T-helper 2 cell treated with Interferon-gamma antibody and Interleukin-4, amounts not matched to agents 5 μg/mL and 100 μg/mL, for 36 hours (primary cell): ENCODE data around the gene ZNF550.

Experiments used
- DNase-seq: peaks from one replicate; pipeline ENCODE4 v3.0.0; 2021; ENCODE audit warnings: low spot score
- H3K27ac Mint-ChIP-seq: one replicate; pipeline ENCODE4 v1.8.0; 2021; ENCODE audit warnings: mild to moderate bottlenecking, mixed read lengths
- H3K27me3 Mint-ChIP-seq: one replicate; pipeline ENCODE4 v1.8.0; 2021; ENCODE audit warnings: low read depth, mixed read lengths
- H3K36me3 Mint-ChIP-seq: one replicate; pipeline ENCODE4 v1.8.0; 2021; ENCODE audit warnings: low read depth, mixed read lengths
- H3K4me1 Mint-ChIP-seq: one replicate; pipeline ENCODE4 v1.8.0; 2021; ENCODE audit warnings: low read depth, mixed read lengths
- H3K4me3 Mint-ChIP-seq: one replicate; pipeline ENCODE4 v1.8.0; 2022; ENCODE audit warnings: mild to moderate bottlenecking, moderate library complexity, mixed read lengths
- H3K9me3 Mint-ChIP-seq: one replicate; pipeline ENCODE4 v1.8.0; 2021; ENCODE audit warnings: mixed read lengths

Gene ZNF550

DNA sequence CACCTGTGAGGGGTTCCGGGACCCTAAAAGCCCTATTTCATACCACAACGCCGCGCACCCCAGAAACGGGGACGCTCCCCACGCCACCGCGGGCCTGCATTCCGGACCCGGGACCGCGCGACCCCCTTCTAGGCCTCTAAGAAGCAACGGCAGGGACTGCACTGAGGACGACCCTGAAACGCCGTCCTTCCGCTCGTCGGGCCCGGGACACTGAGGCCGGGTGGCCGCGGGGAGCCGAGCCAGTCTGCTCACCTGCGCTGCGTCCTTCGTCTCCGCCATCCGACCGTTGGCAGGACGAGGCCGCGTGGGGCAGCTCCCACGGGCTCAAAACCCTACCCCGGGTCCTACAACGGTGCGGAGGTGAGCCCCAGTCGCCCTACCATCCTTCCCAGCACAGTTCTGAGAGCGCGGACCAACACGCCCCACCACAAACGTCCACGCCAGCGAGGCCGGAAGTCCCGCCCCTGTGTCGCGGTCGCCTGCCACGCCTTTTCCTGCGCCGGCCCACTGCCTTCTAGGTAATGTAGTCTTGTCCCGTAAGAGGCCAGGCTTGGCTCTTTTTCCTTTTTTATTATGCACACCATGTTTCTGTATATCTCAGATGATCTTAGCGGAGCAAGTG is at the start of gene ZNF550:
ZNF550 (minus strand) TSS at position 460 of the 622 bp plus-strand sequence; CDS start at position 279, 181 bp downstream.
- Mint-ChIP-seq H3K36me3 (peaks cover 43% of the 10 kb centered on the region), H3K4me1 (peaks cover 19% of the 10 kb centered on the region), H3K9me3 (peaks cover 46% of the 10 kb centered on the region), H3K27ac (peak within 1 kb of the TSS; percentile 97), H3K27me3 (no peaks in the 10 kb centered on the region), H3K4me3 (peak within 1 kb of the TSS; percentile 94)
- peak; percentile 84 for DNase-seq

DNA sequence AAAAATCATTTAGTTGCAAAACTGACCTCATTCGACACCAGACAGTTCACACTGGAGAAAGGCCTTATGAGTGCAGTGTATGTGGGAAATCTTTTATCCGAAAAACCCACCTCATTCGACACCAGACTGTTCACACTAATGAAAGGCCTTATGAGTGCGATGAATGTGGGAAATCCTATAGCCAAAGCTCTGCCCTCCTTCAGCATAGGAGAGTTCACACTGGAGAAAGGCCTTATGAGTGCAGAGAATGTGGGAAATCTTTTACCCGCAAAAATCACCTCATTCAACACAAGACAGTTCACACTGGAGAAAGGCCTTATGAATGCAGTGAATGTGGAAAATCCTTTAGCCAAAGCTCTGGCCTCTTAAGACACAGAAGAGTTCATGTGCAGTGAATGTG is 47.3 kb upstream of the ZNF550 start:
- Mint-ChIP-seq H3K27me3 (no peaks in the 10 kb centered on the region), H3K9me3 (peaks cover 66% of the 10 kb centered on the region), H3K4me3 (no peak overlapping the region), H3K36me3 (peaks cover 67% of the 10 kb centered on the region), H3K4me1 (no peaks in the 10 kb centered on the region), H3K27ac (no peak overlapping the region)
- DNase-seq, result no peak

DNA sequence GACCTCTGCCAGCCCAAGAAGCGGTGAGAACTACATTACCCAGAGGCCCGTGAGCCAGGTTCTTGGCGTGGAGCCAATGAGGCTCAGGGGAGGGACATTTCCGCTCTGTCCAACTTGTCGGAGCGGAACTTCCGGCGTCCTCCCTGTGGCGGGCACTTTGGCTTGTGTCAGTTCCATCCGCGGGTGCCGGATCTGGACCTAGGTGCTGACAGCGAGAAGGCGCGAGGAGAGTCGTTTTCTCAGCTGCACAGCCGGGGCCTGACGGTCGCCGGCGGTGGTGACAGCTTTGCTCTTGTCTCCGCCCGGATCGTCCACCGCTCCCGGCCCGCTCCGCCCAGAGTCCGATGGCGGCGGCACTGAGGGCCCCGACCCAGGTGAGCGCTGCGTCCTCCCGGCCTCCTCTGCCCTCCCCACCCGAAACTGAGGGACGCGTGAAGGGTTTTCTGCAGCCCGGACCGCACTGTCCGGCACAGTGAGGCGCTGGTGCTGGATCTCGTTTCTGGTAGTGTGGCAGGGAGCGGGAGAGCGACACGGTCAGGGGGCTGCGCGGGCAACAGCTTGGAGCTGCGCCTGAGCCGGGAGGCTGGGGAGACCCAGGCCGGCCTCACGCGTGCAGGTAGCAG is 40.2 kb upstream of the ZNF550 start, which contains the start of gene ZNF530:
ZNF530 (plus strand) TSS at position 125 of the 623 bp plus-strand sequence. CDS start 4,461 bp downstream, outside the sequence.
- Mint-ChIP-seq H3K4me3 (peak within 1 kb of the TSS; percentile 90), H3K27me3 (no peaks in the 10 kb centered on the region), H3K36me3 (peaks cover 45% of the 10 kb centered on the region), H3K9me3 (peaks cover 68% of the 10 kb centered on the region), H3K27ac (peak within 1 kb of the TSS; percentile 57), H3K4me1 (peaks cover 12% of the 10 kb centered on the region)
- DNase-seq, result peak; percentile 84

DNA sequence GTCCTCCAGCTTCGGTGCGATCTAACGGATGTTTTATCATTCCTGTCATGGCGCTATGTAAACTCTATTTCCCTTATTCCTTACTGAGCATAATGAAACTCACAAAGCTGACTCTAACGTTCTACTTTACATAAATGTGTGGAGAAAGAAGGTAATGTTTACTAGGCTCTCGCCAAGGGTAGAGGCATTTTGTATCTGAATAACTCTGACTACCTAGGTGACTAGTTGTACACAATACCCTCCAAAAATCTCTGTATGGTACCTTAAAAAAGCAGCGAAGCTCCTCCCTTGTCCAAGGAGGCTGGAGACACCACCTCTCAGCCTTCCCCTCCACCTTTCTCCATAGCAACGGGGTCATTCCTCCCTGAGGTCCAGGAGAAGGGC is 39.7 kb upstream of the ZNF550 start:
- no peak for DNase-seq
- Mint-ChIP-seq H3K27me3 (no peaks in the 10 kb centered on the region), H3K4me3 (peak overlapping the region; percentile 90), H3K9me3 (peaks cover 66% of the 10 kb centered on the region), H3K27ac (peak overlapping the region; percentile 57), H3K4me1 (peaks cover 12% of the 10 kb centered on the region), H3K36me3 (peaks cover 40% of the 10 kb centered on the region)

DNA sequence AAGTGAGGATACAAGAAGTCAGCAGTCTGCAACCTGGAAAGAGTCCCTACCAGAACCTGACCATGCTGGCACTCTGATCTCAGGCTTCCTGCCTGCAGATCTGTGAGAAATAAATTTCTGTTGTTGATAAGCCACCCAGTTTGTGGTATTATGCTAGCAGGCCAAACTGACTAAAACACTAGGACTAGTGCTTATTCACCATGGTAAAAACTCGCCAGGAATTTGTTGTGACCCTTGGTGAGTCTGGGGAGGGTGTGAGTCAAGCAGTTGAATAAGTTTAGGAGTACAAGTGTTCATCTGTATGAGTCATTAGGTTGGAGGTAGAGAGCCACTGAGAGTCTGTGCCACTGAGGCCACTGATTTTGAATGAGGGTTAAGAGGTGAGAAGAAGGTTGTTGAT is 27.9 kb upstream of the ZNF550 start:
- no peak for DNase-seq
- Mint-ChIP-seq H3K27ac (no peak overlapping the region), H3K36me3 (peaks cover 63% of the 10 kb centered on the region), H3K4me3 (no peak overlapping the region), H3K27me3 (no peaks in the 10 kb centered on the region), H3K9me3 (peaks cover 86% of the 10 kb centered on the region), H3K4me1 (peaks cover 8% of the 10 kb centered on the region)

DNA sequence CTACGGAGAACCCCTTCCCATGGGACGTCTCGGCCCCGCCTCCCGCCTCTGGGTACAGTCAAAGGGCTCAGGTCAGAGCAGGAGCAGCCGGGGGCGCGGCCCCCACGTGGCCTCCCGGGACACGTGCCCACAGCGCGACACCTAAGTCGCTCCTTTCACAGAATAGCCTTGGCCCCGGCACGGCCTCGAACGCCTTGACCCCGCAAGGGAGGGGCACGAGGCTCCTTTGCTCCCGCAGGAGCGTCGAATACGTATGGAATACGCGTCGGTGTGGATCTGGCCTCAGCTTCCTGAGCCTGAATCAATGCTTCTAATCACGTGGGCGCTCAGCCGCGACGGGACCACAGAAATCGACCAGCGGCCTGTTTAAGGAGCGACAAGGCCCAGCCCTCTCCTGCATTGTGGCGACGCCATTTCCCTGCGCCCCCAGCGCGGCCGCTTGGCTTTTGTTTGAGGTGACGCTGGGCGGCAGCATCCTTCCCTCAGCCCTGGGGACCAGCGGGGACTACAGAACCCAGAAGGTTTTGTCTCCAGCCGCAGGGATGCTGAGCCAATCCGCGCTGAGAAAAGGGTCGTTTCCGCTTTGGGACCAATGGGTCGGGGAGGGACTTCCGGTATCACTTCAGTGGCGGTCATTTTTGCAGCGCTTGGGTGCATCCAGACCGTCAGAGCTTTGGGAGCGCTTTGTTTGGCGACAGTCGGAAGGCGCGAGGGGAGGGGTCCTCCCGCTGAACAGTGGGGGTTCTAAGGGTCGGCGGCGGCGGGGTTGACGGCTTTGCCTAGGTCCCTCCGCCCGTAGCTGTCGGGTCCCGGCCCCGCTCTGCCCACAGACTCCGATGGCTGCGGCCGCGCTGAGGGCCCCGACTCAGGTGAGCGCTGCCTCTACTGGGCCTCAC is 24.1 kb upstream of the ZNF550 start, which contains the start of gene ZIK1:
ZIK1 (plus strand) TSS at position 625 of the 896 bp plus-strand sequence; CDS start at position 837, 212 bp downstream.
- peak; percentile 75 for DNase-seq
- Mint-ChIP-seq H3K4me3 (peak within 1 kb of the TSS; percentile 95), H3K9me3 (peaks cover 75% of the 10 kb centered on the region), H3K36me3 (peaks cover 41% of the 10 kb centered on the region), H3K27ac (peak within 1 kb of the TSS; percentile 87), H3K4me1 (peaks cover 9% of the 10 kb centered on the region), H3K27me3 (no peaks in the 10 kb centered on the region)

DNA sequence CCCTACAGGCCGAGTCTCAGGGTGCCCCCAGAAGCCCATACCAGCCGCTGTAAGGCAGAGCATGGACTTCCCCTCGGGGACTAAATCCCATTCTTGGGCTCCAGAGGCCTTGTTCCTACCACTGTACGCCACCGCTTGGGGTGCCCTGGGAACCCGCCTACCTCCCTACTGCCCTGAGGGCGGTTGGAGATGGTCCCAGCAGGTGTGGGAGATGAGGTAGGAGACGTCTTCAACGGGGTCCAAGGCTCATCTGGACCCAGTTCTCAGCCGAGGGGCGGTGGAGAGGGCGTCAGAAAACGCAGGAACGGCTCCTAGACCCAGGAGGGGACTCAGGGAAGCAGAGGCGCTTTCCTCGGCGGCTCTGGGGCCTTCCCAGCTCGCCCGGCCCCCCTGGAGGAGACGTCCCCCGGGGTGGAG is 23.4 kb upstream of the ZNF550 start:
- no peak overlapping the region for H3K27ac Mint-ChIP-seq
- H3K4me1 Mint-ChIP-seq, result peaks cover 10% of the 10 kb centered on the region
- peaks cover 38% of the 10 kb centered on the region for H3K36me3 Mint-ChIP-seq
- peaks cover 71% of the 10 kb centered on the region for H3K9me3 Mint-ChIP-seq
- H3K4me3 Mint-ChIP-seq, result peak overlapping the region; percentile 95
- no peaks in the 10 kb centered on the region for H3K27me3 Mint-ChIP-seq
- no peak for DNase-seq

DNA sequence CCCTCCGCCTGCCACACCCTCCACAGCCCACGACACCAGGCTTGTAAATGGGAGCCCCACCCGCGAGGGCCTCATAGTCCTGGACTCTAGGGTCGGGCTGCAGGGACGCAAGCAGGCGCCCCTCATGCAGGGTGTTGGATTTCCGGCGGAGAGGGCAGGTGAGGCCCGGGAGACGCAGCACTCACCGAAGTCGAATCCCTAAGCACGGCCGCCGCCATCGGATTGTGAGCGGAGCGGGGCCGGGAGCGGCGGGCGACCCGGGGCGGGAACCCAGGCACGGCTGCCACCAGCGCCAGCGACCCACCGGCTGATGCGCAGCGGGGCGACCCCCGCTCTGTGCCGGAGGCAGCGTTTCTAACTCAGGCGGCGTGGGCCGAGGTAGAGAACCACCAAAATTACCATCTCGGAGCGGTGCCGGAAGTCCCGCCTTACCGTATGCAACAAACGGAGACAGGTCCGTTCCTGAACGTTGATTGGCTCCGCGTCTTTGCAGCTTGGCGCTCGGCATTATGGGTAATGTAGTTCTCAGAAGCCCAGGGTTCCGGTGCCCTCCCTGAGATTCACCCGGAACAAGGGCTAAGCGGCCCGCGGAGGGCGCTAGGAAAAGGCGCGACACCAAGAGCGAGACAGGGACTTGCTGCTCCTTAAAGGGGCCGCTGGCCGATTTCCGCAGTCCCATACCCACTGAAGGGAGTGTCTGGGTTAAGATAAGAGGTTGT is 19.0 kb upstream of the ZNF550 start, which contains the start of gene ZNF416:
ZNF416 (minus strand) TSS at position 425 of the 719 bp plus-strand sequence; CDS start at position 218, 207 bp downstream.
- Mint-ChIP-seq H3K27ac (peak within 1 kb of the TSS; percentile 71), H3K27me3 (no peaks in the 10 kb centered on the region), H3K4me1 (peaks cover 11% of the 10 kb centered on the region), H3K4me3 (peak within 1 kb of the TSS; percentile 82), H3K36me3 (peaks cover 52% of the 10 kb centered on the region), H3K9me3 (peaks cover 71% of the 10 kb centered on the region)
- peak; percentile 94 for DNase-seq

DNA sequence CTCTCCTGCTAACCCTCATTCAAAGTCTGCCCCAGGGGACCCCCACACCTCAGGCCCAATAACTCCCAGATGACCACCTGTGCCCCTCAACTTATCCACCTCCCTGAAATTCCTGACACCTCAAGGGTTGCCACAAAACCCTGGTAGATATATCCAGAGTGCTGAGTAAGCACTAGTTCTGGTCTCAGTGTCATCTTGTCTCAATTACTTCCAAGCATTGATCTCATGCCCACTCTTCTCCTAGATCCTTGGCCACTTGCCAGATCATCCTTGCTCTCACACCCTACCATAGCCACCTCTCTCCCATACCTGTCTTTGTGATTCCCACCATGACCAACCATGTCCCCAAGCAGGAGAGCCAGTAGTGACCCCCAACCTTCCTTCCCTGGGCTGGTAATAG is 17.0 kb upstream of the ZNF550 start:
- DNase-seq, result no peak
- Mint-ChIP-seq H3K36me3 (peaks cover 68% of the 10 kb centered on the region), H3K9me3 (peaks cover 79% of the 10 kb centered on the region), H3K27ac (no peak overlapping the region), H3K4me3 (peak overlapping the region; percentile 10), H3K4me1 (peaks cover 11% of the 10 kb centered on the region), H3K27me3 (no peaks in the 10 kb centered on the region)

DNA sequence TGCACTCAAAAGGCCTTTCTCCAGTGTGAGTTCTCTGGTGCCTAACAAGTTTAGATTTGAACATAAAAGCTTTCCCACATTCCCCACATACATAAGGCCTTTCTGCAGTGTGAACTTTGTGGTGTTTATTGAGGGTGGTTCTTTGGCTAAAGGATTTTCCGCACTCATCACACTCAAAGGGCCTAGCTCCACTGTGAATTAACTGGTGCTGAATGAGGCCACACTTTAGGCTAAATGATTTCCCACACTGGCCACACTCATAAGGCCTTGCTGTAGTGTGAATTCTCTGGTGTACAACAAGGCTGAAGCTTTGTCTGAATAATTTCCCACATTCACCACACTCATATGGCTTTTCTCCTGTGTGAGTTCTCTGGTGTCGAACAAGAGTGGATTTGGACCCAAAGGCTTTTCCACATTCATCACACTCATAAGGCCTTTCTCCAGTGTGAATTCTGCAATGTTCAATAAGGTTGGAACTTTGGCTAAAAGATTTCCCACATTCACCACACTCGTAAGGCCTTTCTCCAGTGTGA is 12.8 kb upstream of the ZNF550 start:
- no peak for DNase-seq
- peaks cover 87% of the 10 kb centered on the region for H3K9me3 Mint-ChIP-seq
- no peak overlapping the region for H3K27ac Mint-ChIP-seq
- peaks cover 66% of the 10 kb centered on the region for H3K36me3 Mint-ChIP-seq
- no peak overlapping the region for H3K4me3 Mint-ChIP-seq
- no peaks in the 10 kb centered on the region for H3K27me3 Mint-ChIP-seq
- H3K4me1 Mint-ChIP-seq, result peaks cover 2% of the 10 kb centered on the region

DNA sequence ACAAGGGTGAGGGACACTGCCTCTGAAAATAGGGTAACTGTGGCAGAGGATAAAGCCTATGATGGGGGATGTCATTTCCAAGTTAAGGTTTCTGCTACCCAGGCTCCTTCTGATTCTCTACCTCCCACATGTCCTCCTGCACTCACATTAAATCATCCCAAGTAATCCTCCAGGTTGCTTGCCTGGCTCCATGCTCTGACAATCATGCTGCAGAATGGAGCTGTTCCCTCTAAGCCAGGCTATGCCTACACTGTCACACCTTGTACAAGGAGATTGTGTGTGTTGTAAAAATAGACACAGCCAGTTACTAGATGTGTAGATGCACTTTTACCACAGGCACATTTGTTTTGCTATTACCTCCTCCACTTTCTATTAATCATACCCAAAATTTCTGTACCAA is 11.0 kb upstream of the ZNF550 start:
- no peak overlapping the region for H3K27ac Mint-ChIP-seq
- H3K4me3 Mint-ChIP-seq, result no peak overlapping the region
- H3K36me3 Mint-ChIP-seq, result peaks cover 50% of the 10 kb centered on the region
- H3K27me3 Mint-ChIP-seq, result no peaks in the 10 kb centered on the region
- no peaks in the 10 kb centered on the region for H3K4me1 Mint-ChIP-seq
- DNase-seq, result no peak
- peaks cover 91% of the 10 kb centered on the region for H3K9me3 Mint-ChIP-seq

DNA sequence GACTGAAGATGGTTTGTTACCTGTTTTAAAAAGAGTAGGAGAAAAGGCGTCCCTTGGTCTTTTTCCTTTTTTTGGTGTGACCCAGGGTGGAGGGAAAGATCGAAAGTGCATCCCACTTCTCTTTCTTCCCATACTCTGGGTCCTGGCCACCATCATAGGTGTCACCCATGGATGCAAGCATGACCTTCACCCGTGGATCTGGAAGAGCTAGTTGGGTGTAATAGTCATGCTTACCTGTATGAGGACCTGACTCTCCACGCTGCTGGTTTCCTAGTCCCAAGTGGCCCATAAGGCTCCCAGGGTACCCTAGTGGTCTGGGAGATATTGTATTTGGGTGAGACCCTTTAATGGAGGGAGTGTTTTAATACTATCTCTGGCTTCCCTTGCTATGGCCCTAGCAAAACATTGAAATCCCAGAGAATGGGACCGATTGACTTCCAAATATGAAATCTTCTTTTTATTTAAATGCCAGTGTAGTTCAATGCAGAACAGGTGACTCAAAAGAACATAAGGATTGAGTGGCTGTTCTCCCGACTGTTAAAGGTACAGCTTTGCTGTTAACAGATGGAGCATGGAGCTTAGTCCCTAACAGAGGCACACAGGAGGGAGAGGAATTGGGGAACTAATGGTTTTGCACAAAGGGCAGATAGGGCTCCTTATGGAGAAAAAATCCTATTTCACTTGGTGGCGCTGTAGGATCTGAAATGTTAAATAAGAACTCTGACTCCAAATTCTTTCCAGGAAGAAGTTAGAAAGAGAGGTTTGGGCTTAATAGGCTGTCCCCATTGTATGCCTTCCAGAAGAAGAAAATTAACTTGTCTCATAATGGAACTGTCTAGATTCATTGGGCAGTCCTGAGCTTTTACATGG is 7.0 kb upstream of the ZNF550 start:
- Mint-ChIP-seq H3K27me3 (no peaks in the 10 kb centered on the region), H3K4me1 (no peaks in the 10 kb centered on the region), H3K36me3 (peaks cover 11% of the 10 kb centered on the region), H3K9me3 (peaks cover 76% of the 10 kb centered on the region), H3K27ac (no peak overlapping the region), H3K4me3 (no peak overlapping the region)
- no peak for DNase-seq
